ENCODE results near the gene CXCL3. TPM values are rescaled to one million over a fixed set of nuclear protein-coding genes. Genes with fewer than 3 reads are reported as not detected.

Gene CXCL3
- total and polyA plus RNA-seq, 2 experiments from 2014 or later: 3.6 to 19.5 TPM

GRCh38 chr4:74047152-74047551 is 8.7 kb upstream of the CXCL3 start:
- Mint-ChIP-seq H3K4me1 (peaks cover 5% of the 10 kb centered on the region; the same call in 2 of the 3 replicates), H3K9me3 (peaks cover 16% of the 10 kb centered on the region; the same call in 1 of the 3 replicates), H3K36me3 (ENCODE audit: low read depth) (no peaks in the 10 kb centered on the region; the same call in 2 of the 3 replicates), H3K27ac (no peak overlapping the region), H3K27me3 (ENCODE audit: insufficient read depth, low read depth, poor library complexity) (no peaks in the 10 kb centered on the region), H3K4me3 (no peak overlapping the region)
- no peak for DNase-seq (ENCODE audit: low spot score)
- no peak for TF ChIP-seq ETS1 (IDR thresholded peaks at IDR 0.05)
- no peak for TF ChIP-seq CREB1 (CRISPR knock-in tag; IDR thresholded peaks at IDR 0.05; ENCODE audit: low read depth)
- no peak for TF ChIP-seq REST (IDR thresholded peaks at IDR 0.05; ENCODE audit: unreplicated experiment)
- TF ChIP-seq EZH2 (IDR thresholded peaks at IDR 0.05; ENCODE audit: low read depth, unreplicated experiment): no peak
- no peak for TF ChIP-seq ZNF114 (CRISPR knock-in tag; IDR thresholded peaks at IDR 0.05)
- TF ChIP-seq STAT1 (IDR thresholded peaks at IDR 0.05; ENCODE audit: unreplicated experiment): no peak
- TF ChIP-seq ZNF462 (CRISPR knock-in tag; IDR thresholded peaks at IDR 0.05): no peak
- Histone ChIP-seq H3K79me2 (replicated peaks; ENCODE audit: insufficient read depth) (no peaks in the 10 kb centered on the region), H3K27ac (ENCODE audit: low read depth) (no peak overlapping the region), H2AFZ (no peak overlapping the region), H3K4me3 (no peak overlapping the region), H3K4me2 (no peak overlapping the region), H3K36me3 (ENCODE audit: insufficient read depth) (no peaks in the 10 kb centered on the region), H3F3A (replicated peaks; ENCODE audit: low read depth) (no peaks in the 10 kb centered on the region), H3K9me2 (ENCODE audit: insufficient read depth) (no peaks in the 10 kb centered on the region), H3K4me1 (ENCODE audit: insufficient read depth) (no peaks in the 10 kb centered on the region), H3K27me3 (ENCODE audit: insufficient read depth) (no peaks in the 10 kb centered on the region), H4K20me1 (replicated peaks; ENCODE audit: insufficient read depth) (no peaks in the 10 kb centered on the region)
- ATAC-seq: no peak

Measured in GM23338 (cell line).